Erythroblast (primary cell): ENCODE results near the gene AKAP8L.

Experiments
- GATA1 ChIP-seq: IDR thresholded peaks from 2 replicates; pipeline ENCODE4 v1.6.1; 2011; ENCODE audit warnings: low read depth, mild to moderate bottlenecking, control low read depth, low read length, moderate library complexity
- POLR2A ChIP-seq: IDR thresholded peaks from 2 replicates; pipeline ENCODE4 v1.6.1; 2011; ENCODE audit warnings: mild to moderate bottlenecking, low read length

GRCh38 chr19:15464394-15465385 is 45.9 kb upstream of the AKAP8L start, which contains the start of gene RASAL3:
- no peak for TF ChIP-seq POLR2A
- TF ChIP-seq GATA1: no peak
